Parathyroid adenoma (tissue), 2 donors: ENCODE results near the gene PGP.

Experiments
- H2AFZ ChIP-seq: fragments of 300-600 bp; sonication (generic); one replicate; pipeline ENCODE4 v1.7.0; 2017; ENCODE audit warnings: antibody characterized with exemption, mild to moderate bottlenecking
- H3K27ac ChIP-seq: fragments of 300-600 bp; sonication (generic); one replicate; pipeline ENCODE4 v1.7.0; 2017
- H3K27me3 ChIP-seq: fragments of 300-600 bp; sonication (generic); one replicate; pipeline ENCODE4 v1.7.0; 2017; ENCODE audit warnings: low read length; ENCODE audit not compliant: control insufficient read depth, insufficient read depth
- H3K36me3 ChIP-seq: fragments of 300-600 bp; sonication (generic); one replicate; pipeline ENCODE4 v1.7.0; 2017; ENCODE audit warnings: low read length; ENCODE audit not compliant: control insufficient read depth, insufficient read depth
- H3K4me1 ChIP-seq: fragments of 300-600 bp; sonication (generic); one replicate; pipeline ENCODE4 v1.7.0; 2017; ENCODE audit warnings: control low read depth
- H3K4me2 ChIP-seq: fragments of 300-600 bp; sonication (generic); one replicate; pipeline ENCODE4 v1.7.0; 2017; ENCODE audit warnings: low read length
- H3K4me3 ChIP-seq: fragments of 300-600 bp; sonication (generic); one replicate; pipeline ENCODE4 v1.7.0; 2017; ENCODE audit warnings: low read depth, low read length
- H3K79me2 ChIP-seq: fragments of 300-600 bp; sonication (generic); one replicate; pipeline ENCODE4 v1.7.0; 2017; ENCODE audit warnings: control low read depth
- H3K9ac ChIP-seq: fragments of 300-600 bp; sonication (generic); one replicate; pipeline ENCODE4 v1.7.0; 2017; ENCODE audit warnings: mild to moderate bottlenecking
- H3K9me3 ChIP-seq: fragments of 300-600 bp; sonication (generic); one replicate; pipeline ENCODE4 v1.7.0; 2017; ENCODE audit warnings: low read length; ENCODE audit not compliant: control insufficient read depth
- TF ChIP-seq, protein P1 (sequence below): fragments of 300-600 bp; sonication (generic); IDR thresholded peaks from one replicate; pipeline ENCODE4 v1.7.0; 2017; ENCODE audit warnings: antibody characterized with exemption, mild to moderate bottlenecking
- donor health status: primary hyperparathyroidism.

PGP gene

DNA sequence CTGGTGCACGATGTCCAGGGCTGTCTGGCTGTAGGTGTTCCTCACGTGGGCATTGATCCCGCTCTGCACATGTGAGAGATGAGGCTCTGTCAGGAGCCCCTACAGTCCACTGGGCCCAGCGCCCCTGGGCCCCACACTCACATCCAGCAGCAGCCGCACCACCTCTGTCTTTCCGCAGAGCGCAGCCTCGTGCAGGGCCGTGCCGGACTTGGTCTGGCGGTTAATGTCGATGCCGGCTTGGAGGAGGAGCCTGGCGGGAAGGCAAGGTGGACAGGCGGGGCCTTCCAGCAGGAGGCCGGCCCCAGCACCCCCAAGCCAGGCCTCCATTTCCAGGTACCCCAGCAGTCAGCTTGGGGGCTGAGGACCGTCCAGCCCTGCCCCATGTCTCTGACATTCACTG, 27.4 kb downstream of the PGP start:
- Histone ChIP-seq H3K79me2 (no peaks in the 10 kb centered on the region), H3K27ac (no peak overlapping the region), H3K9ac (no peak overlapping the region), H3K9me3 (no peaks in the 10 kb centered on the region), H3K4me1 (no peaks in the 10 kb centered on the region), H3K4me2 (no peak overlapping the region), H3K4me3 (no peak overlapping the region), H3K27me3 (no peaks in the 10 kb centered on the region), H2AFZ (no peak overlapping the region), H3K36me3 (no peaks in the 10 kb centered on the region)
- TF ChIP-seq, protein P1, sequence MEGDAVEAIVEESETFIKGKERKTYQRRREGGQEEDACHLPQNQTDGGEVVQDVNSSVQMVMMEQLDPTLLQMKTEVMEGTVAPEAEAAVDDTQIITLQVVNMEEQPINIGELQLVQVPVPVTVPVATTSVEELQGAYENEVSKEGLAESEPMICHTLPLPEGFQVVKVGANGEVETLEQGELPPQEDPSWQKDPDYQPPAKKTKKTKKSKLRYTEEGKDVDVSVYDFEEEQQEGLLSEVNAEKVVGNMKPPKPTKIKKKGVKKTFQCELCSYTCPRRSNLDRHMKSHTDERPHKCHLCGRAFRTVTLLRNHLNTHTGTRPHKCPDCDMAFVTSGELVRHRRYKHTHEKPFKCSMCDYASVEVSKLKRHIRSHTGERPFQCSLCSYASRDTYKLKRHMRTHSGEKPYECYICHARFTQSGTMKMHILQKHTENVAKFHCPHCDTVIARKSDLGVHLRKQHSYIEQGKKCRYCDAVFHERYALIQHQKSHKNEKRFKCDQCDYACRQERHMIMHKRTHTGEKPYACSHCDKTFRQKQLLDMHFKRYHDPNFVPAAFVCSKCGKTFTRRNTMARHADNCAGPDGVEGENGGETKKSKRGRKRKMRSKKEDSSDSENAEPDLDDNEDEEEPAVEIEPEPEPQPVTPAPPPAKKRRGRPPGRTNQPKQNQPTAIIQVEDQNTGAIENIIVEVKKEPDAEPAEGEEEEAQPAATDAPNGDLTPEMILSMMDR, result no peak

DNA sequence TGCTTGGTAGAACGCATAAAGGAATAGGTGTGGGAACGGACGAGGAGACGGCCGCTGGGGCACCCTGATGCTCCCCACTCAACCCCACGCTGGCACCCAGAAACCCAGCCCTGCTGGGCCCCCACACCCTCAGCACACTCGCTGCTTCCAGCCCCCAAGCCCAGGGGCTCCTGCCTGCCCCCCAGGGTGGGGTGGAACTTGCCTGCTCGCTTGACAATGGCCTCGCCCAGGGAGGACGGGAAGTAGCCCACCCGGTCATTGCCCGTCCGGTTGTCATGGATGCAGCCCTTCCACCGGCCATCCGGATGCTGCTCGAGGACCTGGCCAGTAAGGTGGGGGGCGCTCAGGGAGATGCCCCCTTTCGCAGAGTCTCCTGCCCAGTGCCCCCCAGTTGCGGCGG, 28.1 kb downstream of the PGP start:
- H3K4me1 ChIP-seq, result no peaks in the 10 kb centered on the region
- H3K27ac ChIP-seq, result no peak overlapping the region
- H3K79me2 ChIP-seq, result no peaks in the 10 kb centered on the region
- TF ChIP-seq, protein P1, result no peak
- H3K4me3 ChIP-seq, result no peak overlapping the region
- no peak overlapping the region for H2AFZ ChIP-seq
- H3K9me3 ChIP-seq, result no peaks in the 10 kb centered on the region
- H3K27me3 ChIP-seq, result no peaks in the 10 kb centered on the region
- no peaks in the 10 kb centered on the region for H3K36me3 ChIP-seq
- no peak overlapping the region for H3K9ac ChIP-seq
- no peak overlapping the region for H3K4me2 ChIP-seq

DNA sequence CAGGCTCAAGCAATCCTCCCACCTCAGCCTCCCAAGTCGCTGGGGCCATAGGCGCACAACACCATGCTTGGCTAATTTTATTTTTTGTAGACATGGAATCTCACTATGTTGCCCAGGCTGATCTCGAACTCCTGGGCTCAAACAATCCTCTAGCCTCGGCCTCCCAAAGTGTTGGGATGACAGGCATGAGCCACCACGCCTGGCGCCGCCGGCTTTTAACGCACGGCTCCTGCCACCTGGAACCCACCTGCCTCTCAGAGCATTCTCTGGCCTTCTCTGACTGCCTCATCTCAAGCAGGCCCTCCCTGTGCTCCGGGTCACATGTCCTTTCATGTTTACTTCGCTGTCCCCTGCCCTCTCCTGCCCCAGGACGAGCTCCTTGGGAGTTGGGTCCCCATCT, 28.6 kb downstream of the PGP start:
- H3K9ac ChIP-seq, result no peak overlapping the region
- no peaks in the 10 kb centered on the region for H3K27me3 ChIP-seq
- no peak overlapping the region for H2AFZ ChIP-seq
- TF ChIP-seq, protein P1, result no peak
- no peaks in the 10 kb centered on the region for H3K4me1 ChIP-seq
- no peaks in the 10 kb centered on the region for H3K36me3 ChIP-seq
- no peak overlapping the region for H3K4me2 ChIP-seq
- no peak overlapping the region for H3K4me3 ChIP-seq
- H3K79me2 ChIP-seq, result no peaks in the 10 kb centered on the region
- no peaks in the 10 kb centered on the region for H3K9me3 ChIP-seq
- H3K27ac ChIP-seq, result no peak overlapping the region

DNA sequence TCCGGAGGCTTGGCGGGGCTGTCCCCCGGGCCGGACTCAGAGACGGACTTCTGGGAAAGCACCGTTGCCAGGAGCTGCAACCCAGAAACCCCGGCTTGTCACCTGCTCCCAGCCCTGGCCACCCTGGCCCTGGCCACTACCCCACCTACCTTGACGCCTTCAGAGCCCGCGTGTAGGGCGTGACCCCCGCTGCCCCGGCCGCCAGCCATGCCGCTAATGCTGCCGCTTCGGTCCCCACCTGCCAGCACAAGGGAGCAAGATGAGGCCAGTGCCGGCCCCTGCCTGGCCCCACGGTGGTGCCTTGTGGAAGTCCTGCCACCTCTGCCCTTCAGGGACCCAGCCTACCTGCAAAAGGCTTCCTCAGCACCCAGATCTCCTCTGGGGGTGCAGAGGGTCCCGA, 29.7 kb downstream of the PGP start:
- Histone ChIP-seq H3K4me3 (no peak overlapping the region), H3K9me3 (no peaks in the 10 kb centered on the region), H3K79me2 (no peaks in the 10 kb centered on the region), H3K9ac (no peak overlapping the region), H3K27ac (no peak overlapping the region), H3K4me2 (no peak overlapping the region), H3K27me3 (no peaks in the 10 kb centered on the region), H2AFZ (no peak overlapping the region), H3K4me1 (no peaks in the 10 kb centered on the region), H3K36me3 (no peaks in the 10 kb centered on the region)
- TF ChIP-seq, protein P1, result no peak

DNA sequence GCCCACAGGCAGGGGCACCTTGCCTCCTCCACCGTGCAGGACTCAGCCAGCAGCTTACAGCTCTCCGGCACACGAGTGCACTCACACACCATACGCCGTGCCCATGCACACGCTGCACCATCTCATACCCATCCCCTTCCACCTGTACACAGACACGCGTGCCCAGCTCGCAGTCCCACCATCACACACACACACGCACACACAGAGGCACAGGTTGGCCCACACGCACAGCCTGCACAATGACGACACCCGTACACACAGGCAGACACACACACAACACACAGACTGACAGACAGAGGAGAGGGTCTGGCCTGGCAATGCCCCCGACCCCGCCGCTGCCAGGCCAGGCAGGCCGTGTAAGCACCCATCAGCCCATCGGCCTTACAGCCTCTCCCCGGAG, 30.3 kb downstream of the PGP start:
- TF ChIP-seq, protein P1, result no peak

More for the DNA sequence above, 30.3 kb downstream of the PGP start:
- H3K4me3 ChIP-seq, result no peak overlapping the region
- H3K9me3 ChIP-seq, result no peaks in the 10 kb centered on the region
- no peaks in the 10 kb centered on the region for H3K4me1 ChIP-seq
- H3K9ac ChIP-seq, result no peak overlapping the region
- H3K79me2 ChIP-seq, result no peaks in the 10 kb centered on the region
- no peaks in the 10 kb centered on the region for H3K36me3 ChIP-seq
- H2AFZ ChIP-seq, result no peak overlapping the region
- no peak overlapping the region for H3K27ac ChIP-seq
- no peaks in the 10 kb centered on the region for H3K27me3 ChIP-seq
- H3K4me2 ChIP-seq, result no peak overlapping the region
